ENCODE measurements around the gene SART3. TPM values are rescaled to one million over a fixed set of nuclear protein-coding genes. Genes with fewer than 3 reads are reported as not detected.
A peak's percentile ranks its signal among the peaks of the same experiment; 100 is the strongest.

Gene SART3
- 51.9 TPM for polyA plus RNA-seq

- Mint-ChIP-seq H3K27ac (peak within 1 kb of the TSS; percentile 97 to 99 (median 99)), H3K4me1 (peaks cover 31 to 41% (median 37%) of the 10 kb centered on the region in 3 donors), H3K36me3 (peaks cover 3% of the 10 kb centered on the region), H3K27me3 (no peaks in the 10 kb centered on the region), H3K4me3 (peak within 1 kb of the TSS; percentile 97 to 100 (median 100)), H3K9me3 (no peaks in the 10 kb centered on the region)
Measured at GRCh38 chr12:108560752-108561719, at the start of gene SART3. TSS of gene SART3 (minus strand) at chr12:108561173. CDS start at chr12:108561154, 19 bp downstream.

GRCh38 chr12:108610336-108610815, 49.4 kb upstream of the SART3 start:
- Mint-ChIP-seq H3K4me1 (peaks cover 4 to 18% (median 11%) of the 10 kb centered on the region in 3 donors), H3K36me3 (no peaks in the 10 kb centered on the region), H3K27me3 (peaks cover 4% of the 10 kb centered on the region), H3K9me3 (no peaks in the 10 kb centered on the region), H3K27ac (no peak overlapping the region), H3K4me3 (no peak overlapping the region)

GRCh38 chr12:108609537-108610335, 48.8 kb upstream of the SART3 start:
- peaks cover 4 to 14% (median 11%) of the 10 kb centered on the region in 3 donors for H3K4me1 Mint-ChIP-seq
- no peak overlapping the region for H3K4me3 Mint-ChIP-seq
- no peaks in the 10 kb centered on the region for H3K36me3 Mint-ChIP-seq
- no peak overlapping the region for H3K27ac Mint-ChIP-seq
- H3K27me3 Mint-ChIP-seq: peaks cover 4% of the 10 kb centered on the region
- H3K9me3 Mint-ChIP-seq: no peaks in the 10 kb centered on the region

GRCh38 chr12:108608616-108609015, 47.6 kb upstream of the SART3 start:
- H3K4me3 Mint-ChIP-seq: no peak overlapping the region
- H3K36me3 Mint-ChIP-seq: peaks cover 2% of the 10 kb centered on the region
- H3K27ac Mint-ChIP-seq: peak overlapping the region in 1 of 3 donors; percentile 76
- peaks cover 9 to 11% (median 11%) of the 10 kb centered on the region in 3 donors for H3K4me1 Mint-ChIP-seq
- H3K27me3 Mint-ChIP-seq: peaks cover 4% of the 10 kb centered on the region
- no peaks in the 10 kb centered on the region for H3K9me3 Mint-ChIP-seq

GRCh38 chr12:108607981-108608600, 47.1 kb upstream of the SART3 start:
- H3K4me1 Mint-ChIP-seq: peaks cover 6 to 9% (median 9%) of the 10 kb centered on the region in 3 donors
- H3K9me3 Mint-ChIP-seq: no peaks in the 10 kb centered on the region
- peak overlapping the region in 1 of 3 donors; percentile 76 for H3K27ac Mint-ChIP-seq
- H3K27me3 Mint-ChIP-seq: peaks cover 4% of the 10 kb centered on the region
- peaks cover 2% of the 10 kb centered on the region for H3K36me3 Mint-ChIP-seq
- H3K4me3 Mint-ChIP-seq: no peak overlapping the region

- Mint-ChIP-seq H3K9me3 (no peaks in the 10 kb centered on the region), H3K27me3 (peaks cover 4% of the 10 kb centered on the region), H3K4me3 (no peak overlapping the region), H3K36me3 (peaks cover 2% of the 10 kb centered on the region), H3K4me1 (peaks cover 0 to 5% (median under 1%) of the 10 kb centered on the region in 3 donors), H3K27ac (no peak overlapping the region)
Measured at GRCh38 chr12:108606492-108606891, 45.5 kb upstream of the SART3 start.

GRCh38 chr12:108605690-108606406, 44.9 kb upstream of the SART3 start:
- H3K4me1 Mint-ChIP-seq: peaks cover 0 to 5% (median 0%) of the 10 kb centered on the region in 3 donors
- no peak overlapping the region for H3K27ac Mint-ChIP-seq
- H3K9me3 Mint-ChIP-seq: no peaks in the 10 kb centered on the region
- H3K4me3 Mint-ChIP-seq: no peak overlapping the region
- H3K27me3 Mint-ChIP-seq: peaks cover 4% of the 10 kb centered on the region
- H3K36me3 Mint-ChIP-seq: peaks cover 2% of the 10 kb centered on the region

GRCh38 chr12:108605000-108605689, 44.2 kb upstream of the SART3 start:
- H3K27me3 Mint-ChIP-seq: peaks cover 4% of the 10 kb centered on the region
- peak overlapping the region in 1 of 3 donors; percentile 76 for H3K27ac Mint-ChIP-seq
- peaks cover 0 to 5% (median 0%) of the 10 kb centered on the region in 3 donors for H3K4me1 Mint-ChIP-seq
- no peak overlapping the region for H3K4me3 Mint-ChIP-seq
- H3K36me3 Mint-ChIP-seq: peaks cover 2% of the 10 kb centered on the region
- no peaks in the 10 kb centered on the region for H3K9me3 Mint-ChIP-seq

GRCh38 chr12:108604208-108604941, 43.4 kb upstream of the SART3 start:
- H3K27ac Mint-ChIP-seq: peak overlapping the region in 1 of 3 donors; percentile 76

GRCh38 chr12:108603743-108604142, 42.8 kb upstream of the SART3 start:
- Mint-ChIP-seq H3K4me1 (peaks cover 0 to 5% (median 0%) of the 10 kb centered on the region in 3 donors), H3K27me3 (peaks cover 1% of the 10 kb centered on the region), H3K27ac (peak overlapping the region in 1 of 3 donors; percentile 76), H3K9me3 (no peaks in the 10 kb centered on the region), H3K36me3 (peaks cover 2% of the 10 kb centered on the region), H3K4me3 (no peak overlapping the region)

More at GRCh38 chr12:108604208-108604941, 43.4 kb upstream of the SART3 start:
- Mint-ChIP-seq H3K36me3 (peaks cover 2% of the 10 kb centered on the region), H3K27me3 (peaks cover 3% of the 10 kb centered on the region), H3K4me1 (peaks cover 0 to 5% (median 0%) of the 10 kb centered on the region in 3 donors), H3K9me3 (no peaks in the 10 kb centered on the region), H3K4me3 (no peak overlapping the region)

GRCh38 chr12:108602976-108603704, 42.2 kb upstream of the SART3 start:
- Mint-ChIP-seq H3K4me3 (no peak overlapping the region), H3K27me3 (peaks cover 1% of the 10 kb centered on the region), H3K9me3 (no peaks in the 10 kb centered on the region), H3K27ac (no peak overlapping the region), H3K36me3 (peaks cover 2% of the 10 kb centered on the region), H3K4me1 (peaks cover 0 to 5% (median 0%) of the 10 kb centered on the region in 3 donors)

- no peaks in the 10 kb centered on the region for H3K9me3 Mint-ChIP-seq
- H3K27ac Mint-ChIP-seq: no peak overlapping the region
Measured at GRCh38 chr12:108602209-108602705, 41.3 kb upstream of the SART3 start.

More at GRCh38 chr12:108602209-108602705, 41.3 kb upstream of the SART3 start:
- Mint-ChIP-seq H3K4me1 (peaks cover 0 to 5% (median 3%) of the 10 kb centered on the region in 3 donors), H3K4me3 (no peak overlapping the region), H3K27me3 (no peaks in the 10 kb centered on the region), H3K36me3 (peaks cover 2% of the 10 kb centered on the region)

All from IgD-negative memory B cell (primary cell).